ENCODE measurements around the gene FCMR.

The FCMR gene

GRCh38 chr1:206921772-206922265, at the start of gene FCMR:
TSS of gene FCMR (minus strand) at chr1:206921941. CDS start at chr1:206921854, 87 bp downstream.
- DNase-seq (ENCODE audit: low read depth in 2 of 2), result no peak

GRCh38 chr1:206971029-206971655, 49.4 kb upstream of the FCMR start:
- no peak for DNase-seq (ENCODE audit: low read depth in 2 of 2)

- DNase-seq (ENCODE audit: low read depth in 2 of 2), result no peak
Measured at GRCh38 chr1:206970446-206970845, 48.7 kb upstream of the FCMR start, which contains the start of gene FCAMR. TSS of gene FCAMR (minus strand) at chr1:206970460. CDS start at chr1:206970125, 335 bp downstream.

- DNase-seq (ENCODE audit: low read depth in 2 of 2), result no peak
Measured at GRCh38 chr1:206969090-206969489, 47.3 kb upstream of the FCMR start.

- DNase-seq (ENCODE audit: low read depth in 2 of 2), result no peak
Measured at GRCh38 chr1:206967096-206967849, 45.5 kb upstream of the FCMR start.

GRCh38 chr1:206965781-206966180, 44.0 kb upstream of the FCMR start:
- no peak for DNase-seq (ENCODE audit: low read depth in 2 of 2)

- DNase-seq (ENCODE audit: low read depth in 2 of 2), result no peak
Measured at GRCh38 chr1:206963740-206964139, 42.0 kb upstream of the FCMR start.

- no peak for DNase-seq (ENCODE audit: low read depth in 2 of 2)
Measured at GRCh38 chr1:206963119-206963712, 41.5 kb upstream of the FCMR start.

GRCh38 chr1:206962272-206962671, 40.5 kb upstream of the FCMR start:
- DNase-seq (ENCODE audit: low read depth in 2 of 2), result no peak

- DNase-seq (ENCODE audit: low read depth in 2 of 2), result no peak
Measured at GRCh38 chr1:206961668-206962067, 39.9 kb upstream of the FCMR start.

GRCh38 chr1:206960676-206961386, 39.1 kb upstream of the FCMR start:
- DNase-seq (ENCODE audit: low read depth in 2 of 2), result no peak

- no peak for DNase-seq (ENCODE audit: low read depth in 2 of 2)
Measured at GRCh38 chr1:206958144-206958543, 36.4 kb upstream of the FCMR start.

- DNase-seq (ENCODE audit: low read depth in 2 of 2), result no peak
Measured at GRCh38 chr1:206957639-206958038, 35.9 kb upstream of the FCMR start.

GRCh38 chr1:206955476-206956451, 34.0 kb upstream of the FCMR start:
- no peak for DNase-seq (ENCODE audit: low read depth in 2 of 2)

- DNase-seq (ENCODE audit: low read depth in 2 of 2), result no peak
Measured at GRCh38 chr1:206954459-206955342, 33.0 kb upstream of the FCMR start.

GRCh38 chr1:206953626-206954025, 31.9 kb upstream of the FCMR start:
- DNase-seq (ENCODE audit: low read depth in 2 of 2), result no peak

GRCh38 chr1:206953126-206953525, 31.4 kb upstream of the FCMR start:
- DNase-seq (ENCODE audit: low read depth in 2 of 2), result no peak

GRCh38 chr1:206952171-206952570, 30.4 kb upstream of the FCMR start:
- DNase-seq (ENCODE audit: low read depth in 2 of 2), result no peak

- no peak for DNase-seq (ENCODE audit: low read depth in 2 of 2)
Measured at GRCh38 chr1:206951318-206952100, 29.8 kb upstream of the FCMR start.
